Fibroblast of lung (primary cell): Measurements from ENCODE around the gene PEX6.

ENCODE experiments used
- EZH2 ChIP-seq: IDR thresholded peaks from 2 replicates; pipeline ENCODE4 v1.5.1; 2012; ENCODE audit warnings: low read length, control low read depth, mild to moderate bottlenecking; ENCODE audit errors: missing control alignments
- TF ChIP-seq, protein P1 (sequence below), 2 donors: IDR thresholded peaks in 1 of 2; conservative IDR thresholded peaks in 1 of 2; 1 replicate in 1 of 2; 2 replicates in 1 of 2; pipeline ENCODE4 v1.5.1; 2011 to 2012; ENCODE audit warnings: low read length in 2 of 2, control low read depth in 1 of 2, inconsistent platforms in 1 of 2, low read depth in 1 of 2, mild to moderate bottlenecking in 1 of 2

DNA sequence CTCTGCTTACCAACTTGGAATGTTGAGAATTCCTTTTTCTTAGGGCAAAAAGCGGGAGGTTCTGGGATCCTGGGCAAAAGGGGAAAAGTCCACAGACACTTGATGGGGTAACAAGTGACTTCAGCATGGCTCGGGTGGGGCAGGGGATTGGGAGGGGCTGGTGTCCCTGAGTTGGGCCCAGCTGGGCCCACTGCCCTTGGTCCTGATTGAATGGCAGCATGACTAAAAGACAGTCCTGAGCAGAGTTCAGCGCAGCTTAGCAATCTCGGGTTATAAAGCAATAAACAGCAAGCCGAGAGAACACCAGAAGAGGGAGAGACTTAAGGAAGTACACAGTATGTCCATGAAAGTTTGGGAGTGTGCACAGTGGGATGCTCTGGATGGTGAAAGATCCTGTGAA is 10.9 kb upstream of the PEX6 start:
- TF ChIP-seq, protein P1, sequence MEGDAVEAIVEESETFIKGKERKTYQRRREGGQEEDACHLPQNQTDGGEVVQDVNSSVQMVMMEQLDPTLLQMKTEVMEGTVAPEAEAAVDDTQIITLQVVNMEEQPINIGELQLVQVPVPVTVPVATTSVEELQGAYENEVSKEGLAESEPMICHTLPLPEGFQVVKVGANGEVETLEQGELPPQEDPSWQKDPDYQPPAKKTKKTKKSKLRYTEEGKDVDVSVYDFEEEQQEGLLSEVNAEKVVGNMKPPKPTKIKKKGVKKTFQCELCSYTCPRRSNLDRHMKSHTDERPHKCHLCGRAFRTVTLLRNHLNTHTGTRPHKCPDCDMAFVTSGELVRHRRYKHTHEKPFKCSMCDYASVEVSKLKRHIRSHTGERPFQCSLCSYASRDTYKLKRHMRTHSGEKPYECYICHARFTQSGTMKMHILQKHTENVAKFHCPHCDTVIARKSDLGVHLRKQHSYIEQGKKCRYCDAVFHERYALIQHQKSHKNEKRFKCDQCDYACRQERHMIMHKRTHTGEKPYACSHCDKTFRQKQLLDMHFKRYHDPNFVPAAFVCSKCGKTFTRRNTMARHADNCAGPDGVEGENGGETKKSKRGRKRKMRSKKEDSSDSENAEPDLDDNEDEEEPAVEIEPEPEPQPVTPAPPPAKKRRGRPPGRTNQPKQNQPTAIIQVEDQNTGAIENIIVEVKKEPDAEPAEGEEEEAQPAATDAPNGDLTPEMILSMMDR (conservative IDR thresholded peaks at IDR 0.05 in 1 of 2, IDR thresholded peaks at IDR 0.05 in 1 of 2; ENCODE audit: low read depth in 1 of 2, low read length in 2 of 2) = no peak
- TF ChIP-seq EZH2 = no peak
